Endothelial cell of umbilical vein (primary cell): Measurements from ENCODE around the gene SYT17. TPM values are rescaled to one million over a fixed set of nuclear protein-coding genes. Genes with fewer than 3 reads are reported as not detected.

Experiments
- polyA plus RNA-seq, 4 experiments: library from polyadenylated mRNA; depleted of rRNA in 3 of 4; stranded (reverse) in 3 of 4; unstranded in 1 of 4; fragments of >200 nt; gene quantifications; 2 replicates each; pipeline versions ENCODE4 v1.2.1 to v1.2.3, GENCODE V29; 2011 to 2012; ENCODE audit warnings: missing spikeins in 1 of 4
- total RNA-seq: library from RNA; stranded (reverse); gene quantifications from 2 replicates; pipeline ENCODE4 v1.2.3, GENCODE V29; 2021

The SYT17 gene
- total and polyA plus RNA-seq, 2 donors (not counting 3 experiments of a cell fraction or from before 2014, with no cell fraction given), result 1.9 to 4.2 TPM

Other genes with a start within 250 kb of the SYT17 start
- gene SMG1, start 241.8 kb upstream of the SYT17 start, total RNA-seq, result 80.2 and 90.8 TPM in 2 replicates
- gene SMG1, start 241.8 kb upstream of the SYT17 start, polyA plus RNA-seq, result 11.8 and 14.0 TPM in 2 replicates
- gene TMC7, start 184.3 kb upstream of the SYT17 start, total RNA-seq, result 6.9 and 7.0 TPM in 2 replicates
- 4.8 and 5.7 TPM in 2 replicates for gene TMC7, start 184.3 kb upstream of the SYT17 start, polyA plus RNA-seq
- gene COQ7, start 100.6 kb upstream of the SYT17 start, total RNA-seq, result 22.1 and 24.2 TPM in 2 replicates
- 11.1 and 12.9 TPM in 2 replicates for gene COQ7, start 100.6 kb upstream of the SYT17 start, polyA plus RNA-seq
- gene ITPRIPL2, start 54.3 kb upstream of the SYT17 start, total RNA-seq, result 40.8 and 43.2 TPM in 2 replicates
- gene ITPRIPL2, start 54.3 kb upstream of the SYT17 start, polyA plus RNA-seq, result 10.9 and 12.0 TPM in 2 replicates
- not detected in 2 replicates for gene CLEC19A, start 117.5 kb downstream of the SYT17 start, total RNA-seq
- gene CLEC19A, start 117.5 kb downstream of the SYT17 start, polyA plus RNA-seq, result not detected in 2 replicates
- not detected in 2 replicates for gene TMC5, start 249.6 kb downstream of the SYT17 start, total RNA-seq
- gene TMC5, start 249.6 kb downstream of the SYT17 start, polyA plus RNA-seq, result not detected in 2 replicates